Astrocyte (in vitro differentiated cells and primary cell): ENCODE measurements around the gene NR1D1.

ENCODE experiments used
- EZH2 ChIP-seq: IDR thresholded peaks from 2 replicates; pipeline ENCODE4 v1.6.1; 2012; ENCODE audit warnings: mild to moderate bottlenecking, low read length, inconsistent platforms; ENCODE audit not compliant: insufficient read depth
- TF ChIP-seq, protein P1 (sequence below): IDR thresholded peaks from 2 replicates; pipeline ENCODE4 v1.5.1; 2011; ENCODE audit warnings: low read depth, mild to moderate bottlenecking, inconsistent platforms, low read length, moderate library complexity; ENCODE audit not compliant: insufficient read depth

DNA sequence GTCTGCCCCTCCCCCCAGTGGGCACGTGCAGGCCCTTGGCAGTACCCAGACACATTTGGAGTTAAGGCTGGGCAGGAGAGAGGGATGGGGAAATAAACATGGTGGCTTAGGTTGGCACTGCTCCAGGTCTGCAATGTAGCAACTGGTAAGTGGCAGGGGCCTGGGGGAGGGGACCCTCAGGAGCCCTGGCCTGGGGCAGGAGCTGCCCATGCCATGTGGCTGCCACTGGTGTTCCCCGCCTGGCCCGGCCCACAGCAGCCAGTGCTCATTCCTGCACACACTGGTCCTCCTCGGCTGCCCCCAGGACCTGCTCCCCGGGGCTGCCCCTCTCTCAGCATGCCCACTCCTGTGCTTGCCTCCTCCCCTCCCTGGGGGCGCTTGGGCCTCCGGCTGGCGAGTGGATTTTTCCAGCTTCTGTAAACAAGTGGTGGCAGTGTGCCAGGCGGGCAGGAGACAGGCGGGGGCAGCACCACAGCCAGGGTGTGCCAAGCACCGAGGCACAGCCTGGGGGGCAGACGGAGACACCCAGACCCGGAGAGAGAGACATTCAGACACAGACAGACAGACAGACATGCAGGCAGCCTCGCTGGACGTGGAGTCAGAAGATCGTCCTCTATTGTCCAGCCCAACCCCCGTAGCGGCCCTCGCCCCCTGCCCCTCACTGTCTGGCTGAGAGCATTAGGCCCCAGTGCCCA lies 28.2 kb downstream of the NR1D1 start:
- TF ChIP-seq, protein P1, sequence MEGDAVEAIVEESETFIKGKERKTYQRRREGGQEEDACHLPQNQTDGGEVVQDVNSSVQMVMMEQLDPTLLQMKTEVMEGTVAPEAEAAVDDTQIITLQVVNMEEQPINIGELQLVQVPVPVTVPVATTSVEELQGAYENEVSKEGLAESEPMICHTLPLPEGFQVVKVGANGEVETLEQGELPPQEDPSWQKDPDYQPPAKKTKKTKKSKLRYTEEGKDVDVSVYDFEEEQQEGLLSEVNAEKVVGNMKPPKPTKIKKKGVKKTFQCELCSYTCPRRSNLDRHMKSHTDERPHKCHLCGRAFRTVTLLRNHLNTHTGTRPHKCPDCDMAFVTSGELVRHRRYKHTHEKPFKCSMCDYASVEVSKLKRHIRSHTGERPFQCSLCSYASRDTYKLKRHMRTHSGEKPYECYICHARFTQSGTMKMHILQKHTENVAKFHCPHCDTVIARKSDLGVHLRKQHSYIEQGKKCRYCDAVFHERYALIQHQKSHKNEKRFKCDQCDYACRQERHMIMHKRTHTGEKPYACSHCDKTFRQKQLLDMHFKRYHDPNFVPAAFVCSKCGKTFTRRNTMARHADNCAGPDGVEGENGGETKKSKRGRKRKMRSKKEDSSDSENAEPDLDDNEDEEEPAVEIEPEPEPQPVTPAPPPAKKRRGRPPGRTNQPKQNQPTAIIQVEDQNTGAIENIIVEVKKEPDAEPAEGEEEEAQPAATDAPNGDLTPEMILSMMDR = no peak
- no peak for TF ChIP-seq EZH2
